HG03135 (cell line): ENCODE measurements around the gene FKBP14.
"Not testable (repeated sequence)": the region's sequence is repeated elsewhere in the genome, so short reads cannot be mapped to it uniquely, and the experiment has no call there.

Source experiments
- ATAC-seq: cut with Tn5 transposase; IDR thresholded peaks from one replicate; pipeline ENCODE4 v1.9.1; 2021; ENCODE audit warnings: mild to moderate bottlenecking, moderate library complexity; ENCODE audit not compliant: unreplicated experiment

The FKBP14 gene

DNA sequence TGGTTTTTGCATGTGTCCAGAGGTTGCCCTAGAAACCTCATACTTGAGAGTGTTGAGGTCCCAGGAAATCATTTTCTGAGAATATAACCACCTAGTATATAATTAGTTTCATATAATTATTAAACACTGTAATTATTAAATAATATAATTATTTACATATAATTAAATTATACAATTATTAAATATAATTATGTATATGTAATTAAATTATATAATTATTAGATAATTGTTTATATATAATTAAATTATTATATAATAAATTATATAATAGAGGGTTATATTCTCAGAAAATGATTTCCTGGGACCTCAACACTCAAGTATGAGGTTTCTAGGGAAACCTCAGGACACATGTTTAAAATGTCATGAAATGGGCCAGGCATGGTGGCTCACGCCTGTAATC is 64.5 kb downstream of the FKBP14 start:
- no peak for ATAC-seq

DNA sequence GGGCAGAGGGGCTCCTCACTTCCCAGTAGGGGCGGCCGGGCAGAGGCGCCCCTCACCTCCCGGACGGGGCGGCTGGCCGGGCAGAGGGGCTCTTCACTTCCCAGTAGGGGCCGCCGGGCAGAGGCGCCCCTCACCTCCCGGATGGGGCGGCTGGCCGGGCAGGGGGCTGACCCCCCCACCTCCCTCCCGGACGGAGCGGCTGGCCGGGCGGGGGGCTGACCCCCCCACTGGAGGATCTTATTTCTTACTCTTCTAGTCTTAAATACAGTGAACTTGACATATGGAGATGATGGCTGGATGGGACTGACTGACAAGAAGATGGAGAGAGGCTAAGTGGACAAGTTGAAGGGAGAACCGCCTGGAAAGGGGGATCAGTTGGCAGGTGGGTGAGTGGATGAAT is 64.9 kb downstream of the FKBP14 start:
- not testable (repeated sequence) for ATAC-seq
